ENCODE measurements around the gene GPR132.
"Not testable (repeated sequence)": the region's sequence is repeated elsewhere in the genome, so short reads cannot be mapped to it uniquely, and the experiment has no call there.

The GPR132 gene

GRCh38 chr14:105087963-105088811 lies 23.0 kb upstream of the GPR132 start:
- no peak overlapping the region; the same call in 1 of the 2 replicates for H3K4me3 ChIP-seq (ENCODE audit: low read length)
- TF ChIP-seq ZNF274 (IDR thresholded peaks at IDR 0.05; ENCODE audit: low read depth, low read length) = no peak

- no peak for TF ChIP-seq ZNF274 (IDR thresholded peaks at IDR 0.05; ENCODE audit: low read depth, low read length)
- peak overlapping the region; percentile 51; the same call in 1 of the 2 replicates for H3K4me3 ChIP-seq (ENCODE audit: low read length)
These were observed 22.2 kb upstream of the GPR132 start for GRCh38 chr14:105087308-105087962.

DNA sequence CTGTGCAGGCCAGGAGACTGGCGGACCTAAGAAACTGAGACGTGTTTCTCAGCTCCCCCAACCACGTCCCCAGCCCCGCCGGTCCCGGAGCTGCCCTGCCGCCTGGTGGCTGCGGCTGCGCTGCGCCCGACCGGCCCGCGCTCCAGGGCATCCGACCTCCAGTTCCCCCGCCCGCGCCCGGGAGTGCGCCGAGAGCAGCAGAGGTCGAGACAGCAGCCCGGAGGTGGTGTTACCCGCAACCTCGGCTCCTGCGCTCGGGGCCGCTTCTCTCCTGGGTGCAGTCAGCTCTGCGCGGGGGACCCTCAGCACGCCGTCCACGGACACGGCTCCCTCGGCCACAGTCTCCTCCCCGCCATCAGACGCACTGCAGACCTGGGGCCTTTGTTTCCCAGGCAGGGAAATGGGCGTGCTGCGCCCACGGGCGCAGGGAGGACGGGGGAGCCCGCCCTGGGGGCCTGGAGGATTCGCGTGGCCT lies 21.6 kb upstream of the GPR132 start:
- peak overlapping the region; percentile 51; the same call in 1 of the 2 replicates for H3K4me3 ChIP-seq (ENCODE audit: low read length)
- no peak for TF ChIP-seq ZNF274 (IDR thresholded peaks at IDR 0.05; ENCODE audit: low read depth, low read length)

DNA sequence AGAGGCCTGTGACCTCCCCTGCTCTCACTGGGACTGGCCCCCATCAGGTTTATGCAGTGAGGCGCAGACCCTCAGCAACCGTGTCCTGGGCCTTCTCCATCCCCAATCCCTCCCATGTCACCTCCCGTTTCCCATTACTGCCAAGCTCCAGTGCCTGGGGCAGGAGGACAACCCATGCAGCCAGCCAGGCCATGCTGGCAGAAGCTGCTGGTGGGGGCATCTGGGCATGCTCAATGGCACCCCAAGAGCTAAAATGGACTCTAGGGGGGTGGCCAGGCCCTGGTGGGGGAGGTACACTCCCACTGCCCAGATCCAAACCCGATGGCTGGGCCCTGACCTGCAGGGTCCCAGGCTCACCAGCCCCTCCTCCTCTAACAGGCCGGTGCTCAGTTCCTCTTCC lies 20.5 kb upstream of the GPR132 start:
- H3K4me3 ChIP-seq (ENCODE audit: low read length) = no peak overlapping the region
- no peak for TF ChIP-seq ZNF274 (IDR thresholded peaks at IDR 0.05; ENCODE audit: low read depth, low read length)

GRCh38 chr14:105084741-105085571 lies 19.7 kb upstream of the GPR132 start:
- no peak for TF ChIP-seq ZNF274 (IDR thresholded peaks at IDR 0.05; ENCODE audit: low read depth, low read length)
- H3K4me3 ChIP-seq (ENCODE audit: low read length) = no peak overlapping the region

GRCh38 chr14:105083926-105084685 lies 18.9 kb upstream of the GPR132 start:
- H3K4me3 ChIP-seq (ENCODE audit: low read length) = no peak overlapping the region
- TF ChIP-seq ZNF274 (IDR thresholded peaks at IDR 0.05; ENCODE audit: low read depth, low read length) = no peak

DNA sequence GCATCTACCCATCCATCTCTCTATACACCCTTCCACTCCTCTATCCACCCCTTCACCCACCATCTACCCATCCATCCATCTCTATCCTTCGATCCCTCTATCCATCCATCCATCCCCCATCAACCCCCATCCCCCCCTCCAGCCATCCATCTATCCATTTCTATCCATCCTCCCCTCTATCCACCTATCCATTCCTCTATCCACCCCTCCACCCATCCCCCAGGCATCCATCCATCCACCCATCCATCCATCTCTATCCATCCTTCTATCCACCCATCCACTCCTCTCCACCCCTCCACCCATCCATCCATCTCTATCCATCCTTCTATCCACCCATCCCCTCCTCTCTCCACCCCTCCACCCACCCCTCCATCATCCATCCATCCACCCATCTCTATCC lies 17.5 kb upstream of the GPR132 start:
- no peak for TF ChIP-seq ZNF274 (IDR thresholded peaks at IDR 0.05; ENCODE audit: low read depth, low read length)
- no peak overlapping the region for H3K4me3 ChIP-seq (ENCODE audit: low read length)

GRCh38 chr14:105081473-105081872 lies 16.2 kb upstream of the GPR132 start:
- H3K4me3 ChIP-seq (ENCODE audit: low read length) = not testable (repeated sequence)

DNA sequence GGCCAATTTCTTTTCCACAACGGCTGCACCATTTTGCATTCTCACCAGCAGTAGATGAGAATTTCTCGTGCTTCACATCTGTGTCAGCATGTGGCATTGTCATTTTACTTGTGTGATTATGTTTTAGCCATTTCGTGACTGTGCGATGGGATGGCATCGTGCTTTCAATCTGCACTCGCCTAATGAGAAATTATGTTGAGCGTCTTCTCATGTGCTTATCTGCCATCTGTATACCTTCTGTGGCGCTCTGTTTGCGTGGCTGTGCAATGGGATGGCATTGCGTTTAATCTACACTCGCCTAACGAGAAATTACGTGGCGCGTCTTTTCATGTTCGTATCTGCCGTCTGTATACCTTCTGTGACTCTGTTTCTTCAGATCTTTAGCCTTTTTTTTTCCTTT lies 14.9 kb upstream of the GPR132 start:
- no peak overlapping the region for H3K4me3 ChIP-seq (ENCODE audit: low read length)
- no peak for TF ChIP-seq ZNF274 (IDR thresholded peaks at IDR 0.05; ENCODE audit: low read depth, low read length)

DNA sequence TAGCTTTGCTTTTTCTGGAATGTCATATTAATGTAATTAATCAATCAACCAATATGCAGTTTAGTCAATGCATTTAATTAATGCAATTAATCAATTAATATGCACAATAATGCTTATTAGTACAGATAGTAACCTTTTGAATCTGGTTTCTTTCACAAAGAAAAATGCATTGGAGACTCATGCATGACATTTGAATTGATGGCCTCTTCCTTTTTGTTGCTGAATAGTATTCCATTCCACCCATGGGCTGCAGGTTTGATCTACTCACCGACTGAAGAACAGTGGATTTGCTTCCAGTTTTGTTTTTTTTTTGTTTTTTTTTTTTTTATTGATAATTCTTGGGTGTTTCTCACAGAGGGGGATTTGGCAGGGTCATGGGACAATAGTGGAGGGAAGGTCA lies 13.1 kb upstream of the GPR132 start:
- TF ChIP-seq ZNF274 (IDR thresholded peaks at IDR 0.05; ENCODE audit: low read depth, low read length) = no peak
- no peak overlapping the region for H3K4me3 ChIP-seq (ENCODE audit: low read length)

DNA sequence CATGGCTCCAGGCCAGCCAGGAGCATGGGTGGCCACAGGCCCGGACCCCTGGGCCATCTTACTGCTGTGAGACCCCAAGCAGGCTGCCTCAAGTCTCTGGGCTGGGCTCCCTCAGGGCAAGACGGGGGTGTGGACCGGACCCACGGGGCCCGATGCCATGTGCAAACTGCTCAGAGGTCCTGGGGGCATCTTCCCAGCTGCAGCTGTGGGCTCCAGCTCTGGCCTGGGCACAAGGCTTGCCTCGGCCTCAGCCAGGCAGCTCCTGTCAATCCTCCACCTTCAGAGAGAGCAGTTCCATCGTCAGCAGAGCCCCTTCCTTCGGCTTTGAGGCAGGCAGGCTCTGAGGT lies 12.4 kb upstream of the GPR132 start:
- no peak overlapping the region for H3K4me3 ChIP-seq (ENCODE audit: low read length)
- no peak for TF ChIP-seq ZNF274 (IDR thresholded peaks at IDR 0.05; ENCODE audit: low read depth, low read length)

DNA sequence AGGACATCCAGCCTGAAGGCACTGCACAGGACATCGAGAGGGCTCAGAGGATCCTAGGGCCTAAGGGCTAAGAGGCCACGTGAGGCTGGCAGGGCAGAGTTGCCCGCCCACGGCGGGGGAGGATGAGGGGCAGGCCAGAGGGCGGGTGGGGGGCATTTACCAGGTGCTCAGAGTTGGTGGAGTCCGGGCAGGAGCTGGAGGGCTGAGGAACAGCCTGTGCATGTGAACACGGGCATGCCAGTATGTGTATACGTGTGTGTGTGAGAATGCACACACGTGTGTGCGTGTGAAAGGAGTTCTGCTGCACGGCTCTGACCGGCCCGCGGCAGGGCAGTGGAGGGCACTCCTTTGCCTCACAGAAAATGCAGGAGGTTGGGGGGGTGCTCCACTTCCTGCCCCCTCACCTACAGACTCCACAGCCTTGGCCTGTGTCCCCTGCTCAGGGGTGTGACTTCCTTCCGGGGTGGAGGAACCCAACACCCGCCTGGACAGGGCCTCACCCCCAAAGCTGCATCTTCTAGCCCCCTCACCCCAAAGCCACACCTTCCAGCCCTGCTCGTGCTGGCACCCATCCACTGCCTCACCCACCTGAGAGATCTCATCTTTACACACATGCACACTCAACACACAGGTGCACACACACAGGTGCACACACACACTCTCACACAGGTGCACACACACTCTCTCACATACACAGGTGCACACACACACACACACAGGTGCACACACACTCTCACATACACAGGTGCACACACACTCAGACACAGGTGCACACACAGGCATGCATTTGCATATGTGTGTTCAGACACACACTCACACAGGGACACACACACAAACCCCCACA lies 11.8 kb upstream of the GPR132 start:
- H3K4me3 ChIP-seq (ENCODE audit: low read length) = no peak overlapping the region
- TF ChIP-seq ZNF274 (IDR thresholded peaks at IDR 0.05; ENCODE audit: low read depth, low read length) = no peak

DNA sequence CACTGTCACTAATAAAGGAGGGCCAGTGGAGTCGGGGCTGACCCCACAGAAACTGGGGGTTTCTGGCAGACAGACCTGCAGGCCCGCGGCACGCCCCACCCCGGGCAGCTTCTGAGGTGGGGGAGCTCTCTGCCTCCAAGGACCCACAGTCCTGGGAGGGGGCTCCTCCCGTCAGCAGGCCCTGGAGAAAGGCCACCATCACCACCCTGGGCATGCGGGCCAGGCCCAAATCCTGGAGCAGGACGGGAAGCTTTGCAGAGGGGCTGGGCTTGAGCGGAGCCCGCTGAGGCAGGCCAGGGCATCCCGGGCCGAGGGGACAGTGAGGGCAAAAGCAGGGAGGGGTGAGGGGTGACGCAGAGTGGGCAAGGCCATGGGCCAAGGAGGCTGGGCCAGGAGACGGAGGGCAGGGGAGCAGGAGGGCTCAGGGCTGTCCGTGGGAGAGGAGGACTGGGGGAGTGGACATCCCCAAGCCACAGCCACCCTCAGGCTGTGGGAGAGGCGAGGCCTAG lies 11.1 kb upstream of the GPR132 start:
- no peak overlapping the region for H3K4me3 ChIP-seq (ENCODE audit: low read length)
- no peak for TF ChIP-seq ZNF274 (IDR thresholded peaks at IDR 0.05; ENCODE audit: low read depth, low read length)
